ENCODE data around the gene HK1. TPM values are rescaled to one million over a fixed set of nuclear protein-coding genes. Genes with fewer than 3 reads are reported as not detected.

Gene HK1
- total and polyA plus RNA-seq, 2 of the 13 experiments (the other 11 are each of a cell fraction or from before 2014, with no cell fraction given), result 0.29 to 1.5 TPM

DNA sequence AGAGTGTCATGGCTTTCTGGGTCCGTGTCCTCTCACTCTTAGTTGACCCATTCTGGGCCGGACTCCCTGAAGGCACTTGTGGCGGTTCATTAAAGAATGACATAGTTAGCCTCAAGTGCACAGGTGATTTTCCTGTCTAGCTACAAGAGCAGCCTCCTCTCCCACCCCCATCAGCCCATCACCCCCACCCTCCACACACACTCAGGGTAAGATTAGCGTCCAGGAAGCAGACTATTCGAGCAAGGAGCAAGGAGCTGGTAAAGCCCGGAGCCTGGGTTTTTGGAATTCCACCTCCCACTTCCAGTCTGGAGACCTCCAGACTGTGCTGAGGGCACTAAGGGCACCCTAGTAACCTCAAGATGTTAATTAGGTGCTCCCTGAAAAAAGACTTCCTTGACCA, 98.9 kb downstream of the HK1 start:
- H3K9me3 ChIP-seq (ENCODE audit: low read length), result no peaks in the 10 kb centered on the region
- BruUV-seq (replicated peaks), result no TSS peak
- H3K27me3 ChIP-seq (ENCODE audit: control insufficient read depth in 1 of 2, insufficient read depth in 2 of 2, low read length in 2 of 2), result peaks cover 2 to 32% of the 10 kb centered on the region in 2 experiments; a peak in 2 of 5 replicates
- DNase-seq (ENCODE audit: low spot score), result no peak
- H4K20me1 ChIP-seq (ENCODE audit: insufficient read depth, low read length), result no peaks in the 10 kb centered on the region
- FAIRE-seq, result no peak
- H3K9ac ChIP-seq (ENCODE audit: insufficient read depth, low read depth, low read length), result no peak overlapping the region
- 54% methylated on average over 6 of the region's 6 CpGs for WGBS (ENCODE audit: low lambda C conversion rate)
- ATAC-seq, result no peak
- POLR2A ChIA-PET, result no interaction called here
- H3K4me1 ChIP-seq (ENCODE audit: insufficient read depth, low read length), result no peaks in the 10 kb centered on the region
- no peak overlapping the region for H3K27ac ChIP-seq (ENCODE audit: extremely low read length, insufficient read depth, low read length)
- intact Hi-C loops (cut with micrococcal nuclease; ENCODE audit: unreplicated experiment) (no loop called here), in situ Hi-C loops (cut with HindIII; ENCODE audit: extremely low pct_ligation_motif_present, low pct_unique_long_range_greater_than_20kb) (no loop called here)
- no peak overlapping the region for H3K4me3 ChIP-seq (replicated peaks in 1 of 3; ENCODE audit: insufficient read depth in 1 of 3, low read depth in 2 of 3, low read length in 3 of 3)
- TF ChIP-seq SCMH1 (CRISPR knock-in tag; IDR thresholded peaks at IDR 0.05; ENCODE audit: borderline replicate concordance) (no peak), CBX5 (CRISPR knock-in tag; IDR thresholded peaks at IDR 0.05; ENCODE audit: borderline replicate concordance) (no peak), ASH2L (IDR thresholded peaks at IDR 0.05; ENCODE audit: insufficient read length, low read depth, low read length) (no peak)
- H3K36me3 ChIP-seq (replicated peaks in 1 of 2; ENCODE audit: control insufficient read depth in 1 of 2, insufficient read depth in 2 of 2, low read length in 2 of 2), result no peaks in the 10 kb centered on the region
- no peak overlapping the region for H2AFZ ChIP-seq (ENCODE audit: low read length)
- no peaks in the 10 kb centered on the region for H3K79me2 ChIP-seq (ENCODE audit: insufficient read depth, low read length)
- H3K4me2 ChIP-seq (ENCODE audit: low read depth, low read length), result no peak overlapping the region
- CTCF ChIA-PET (ENCODE audit: low intra/inter-chr PET ratio, low total read pairs), result no interaction called here

DNA sequence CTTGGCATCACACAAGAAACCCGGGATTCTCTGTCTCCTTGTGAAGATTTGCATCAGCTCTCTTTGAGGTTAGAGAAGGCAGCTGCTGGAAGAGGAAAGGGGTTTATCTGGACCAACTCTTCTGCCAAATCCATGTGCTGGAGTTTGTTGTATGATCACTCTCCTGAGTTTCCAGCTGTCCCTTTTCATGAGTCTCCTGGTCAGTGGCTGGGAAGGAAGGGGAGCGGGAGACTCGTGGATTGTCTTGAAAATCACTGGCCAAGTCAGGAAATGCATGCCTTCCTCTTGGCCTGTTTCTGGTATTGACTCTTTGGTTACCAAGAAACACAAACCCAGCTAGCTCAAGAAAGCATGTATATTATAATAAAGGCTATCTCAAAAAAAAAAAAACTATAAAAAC, 99.6 kb downstream of the HK1 start:
- Histone ChIP-seq H4K20me1 (ENCODE audit: insufficient read depth, low read length) (no peaks in the 10 kb centered on the region), H3K4me3 (replicated peaks in 1 of 3; ENCODE audit: insufficient read depth in 1 of 3, low read depth in 2 of 3, low read length in 3 of 3) (no peak overlapping the region), H3K4me2 (ENCODE audit: low read depth, low read length) (no peak overlapping the region), H3K9ac (ENCODE audit: insufficient read depth, low read depth, low read length) (no peak overlapping the region), H3K36me3 (replicated peaks in 1 of 2; ENCODE audit: control insufficient read depth in 1 of 2, insufficient read depth in 2 of 2, low read length in 2 of 2) (no peaks in the 10 kb centered on the region), H3K9me3 (ENCODE audit: low read length) (no peaks in the 10 kb centered on the region), H3K79me2 (ENCODE audit: insufficient read depth, low read length) (no peaks in the 10 kb centered on the region), H3K27me3 (ENCODE audit: control insufficient read depth in 1 of 2, insufficient read depth in 2 of 2, low read length in 2 of 2) (peaks cover 2 to 32% of the 10 kb centered on the region in 2 experiments; a peak in 2 of 5 replicates), H3K4me1 (ENCODE audit: insufficient read depth, low read length) (no peaks in the 10 kb centered on the region), H3K27ac (ENCODE audit: extremely low read length, insufficient read depth, low read length) (no peak overlapping the region), H2AFZ (ENCODE audit: low read length) (no peak overlapping the region)
- ChIA-PET CTCF (ENCODE audit: low intra/inter-chr PET ratio, low total read pairs) (no interaction called here), POLR2A (no interaction called here)
- 22% methylated on average over 3 of the region's 3 CpGs for WGBS (ENCODE audit: low lambda C conversion rate)
- in situ Hi-C loops (cut with HindIII; ENCODE audit: extremely low pct_ligation_motif_present, low pct_unique_long_range_greater_than_20kb), result no loop called here
- intact Hi-C loops (cut with micrococcal nuclease; ENCODE audit: unreplicated experiment), result no loop called here
- ATAC-seq, result no peak
- no peak for DNase-seq (ENCODE audit: low spot score)
- no TSS peak for BruUV-seq (replicated peaks)
- FAIRE-seq, result no peak
- TF ChIP-seq, protein P1, sequence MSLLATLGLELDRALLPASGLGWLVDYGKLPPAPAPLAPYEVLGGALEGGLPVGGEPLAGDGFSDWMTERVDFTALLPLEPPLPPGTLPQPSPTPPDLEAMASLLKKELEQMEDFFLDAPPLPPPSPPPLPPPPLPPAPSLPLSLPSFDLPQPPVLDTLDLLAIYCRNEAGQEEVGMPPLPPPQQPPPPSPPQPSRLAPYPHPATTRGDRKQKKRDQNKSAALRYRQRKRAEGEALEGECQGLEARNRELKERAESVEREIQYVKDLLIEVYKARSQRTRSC (CRISPR knock-in tag; IDR thresholded peaks at IDR 0.05; ENCODE audit: low read depth), result no peak
- TF ChIP-seq, protein P2, sequence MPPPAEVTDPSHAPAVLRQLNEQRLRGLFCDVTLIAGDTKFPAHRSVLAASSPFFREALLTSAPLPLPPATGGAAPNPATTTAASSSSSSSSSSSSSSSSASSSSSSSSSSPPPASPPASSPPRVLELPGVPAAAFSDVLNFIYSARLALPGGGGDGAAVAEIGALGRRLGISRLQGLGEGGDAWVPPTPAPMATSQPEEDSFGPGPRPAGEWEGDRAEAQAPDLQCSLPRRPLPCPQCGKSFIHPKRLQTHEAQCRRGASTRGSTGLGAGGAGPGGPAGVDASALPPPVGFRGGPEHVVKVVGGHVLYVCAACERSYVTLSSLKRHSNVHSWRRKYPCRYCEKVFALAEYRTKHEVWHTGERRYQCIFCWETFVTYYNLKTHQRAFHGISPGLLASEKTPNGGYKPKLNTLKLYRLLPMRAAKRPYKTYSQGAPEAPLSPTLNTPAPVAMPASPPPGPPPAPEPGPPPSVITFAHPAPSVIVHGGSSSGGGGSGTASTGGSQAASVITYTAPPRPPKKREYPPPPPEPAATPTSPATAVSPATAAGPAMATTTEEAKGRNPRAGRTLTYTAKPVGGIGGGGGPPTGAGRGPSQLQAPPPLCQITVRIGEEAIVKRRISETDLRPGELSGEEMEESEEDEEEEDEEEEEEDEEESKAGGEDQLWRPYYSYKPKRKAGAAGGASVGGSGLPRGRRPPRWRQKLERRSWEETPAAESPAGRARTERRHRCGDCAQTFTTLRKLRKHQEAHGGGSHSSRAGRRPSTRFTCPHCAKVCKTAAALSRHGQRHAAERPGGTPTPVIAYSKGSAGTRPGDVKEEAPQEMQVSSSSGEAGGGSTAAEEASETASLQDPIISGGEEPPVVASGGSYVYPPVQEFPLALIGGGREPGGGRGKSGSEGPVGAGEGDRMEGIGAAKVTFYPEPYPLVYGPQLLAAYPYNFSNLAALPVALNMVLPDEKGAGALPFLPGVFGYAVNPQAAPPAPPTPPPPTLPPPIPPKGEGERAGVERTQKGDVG (CRISPR knock-in tag; IDR thresholded peaks at IDR 0.05; ENCODE audit: borderline replicate concordance), result no peak
- TF ChIP-seq, protein P3, sequence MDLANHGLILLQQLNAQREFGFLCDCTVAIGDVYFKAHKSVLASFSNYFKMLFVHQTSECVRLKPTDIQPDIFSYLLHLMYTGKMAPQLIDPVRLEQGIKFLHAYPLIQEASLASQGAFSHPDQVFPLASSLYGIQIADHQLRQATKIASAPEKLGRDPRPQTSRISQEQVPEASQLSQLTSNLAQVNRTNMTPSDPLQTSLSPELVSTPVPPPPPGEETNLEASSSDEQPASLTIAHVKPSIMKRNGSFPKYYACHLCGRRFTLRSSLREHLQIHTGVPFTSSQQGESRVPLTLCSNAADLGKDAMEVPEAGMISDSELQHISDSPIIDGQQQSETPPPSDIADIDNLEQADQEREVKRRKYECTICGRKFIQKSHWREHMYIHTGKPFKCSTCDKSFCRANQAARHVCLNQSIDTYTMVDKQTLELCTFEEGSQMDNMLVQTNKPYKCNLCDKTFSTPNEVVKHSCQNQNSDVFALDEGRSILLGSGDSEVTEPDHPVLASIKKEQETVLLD (CRISPR knock-in tag; IDR thresholded peaks at IDR 0.05; ENCODE audit: low read depth), result no peak
- TF ChIP-seq RELA (CRISPR knock-in tag; IDR thresholded peaks at IDR 0.05), result no peak
- TF ChIP-seq ZNF34 (CRISPR knock-in tag; IDR thresholded peaks at IDR 0.05; ENCODE audit: borderline replicate concordance), result no peak
- no peak for TF ChIP-seq ZNF780A (CRISPR knock-in tag; IDR thresholded peaks at IDR 0.05)
- TF ChIP-seq POLR2AphosphoS5 (IDR thresholded peaks at IDR 0.05; ENCODE audit: low read depth, low read length), result no peak
- TF ChIP-seq ZNF761 (CRISPR knock-in tag; conservative IDR thresholded peaks at IDR 0.05), result no peak
- TF ChIP-seq HDAC2 (CRISPR knock-in tag; IDR thresholded peaks at IDR 0.05), result no peak
- no peak for TF ChIP-seq ZNF558 (CRISPR knock-in tag; IDR thresholded peaks at IDR 0.05; ENCODE audit: borderline replicate concordance)
- TF ChIP-seq ZNF841 (CRISPR knock-in tag; IDR thresholded peaks at IDR 0.05; ENCODE audit: borderline replicate concordance), result no peak

Measured in HepG2 (cell line).